Measurements from ENCODE around the gene ARSI.

DNA sequence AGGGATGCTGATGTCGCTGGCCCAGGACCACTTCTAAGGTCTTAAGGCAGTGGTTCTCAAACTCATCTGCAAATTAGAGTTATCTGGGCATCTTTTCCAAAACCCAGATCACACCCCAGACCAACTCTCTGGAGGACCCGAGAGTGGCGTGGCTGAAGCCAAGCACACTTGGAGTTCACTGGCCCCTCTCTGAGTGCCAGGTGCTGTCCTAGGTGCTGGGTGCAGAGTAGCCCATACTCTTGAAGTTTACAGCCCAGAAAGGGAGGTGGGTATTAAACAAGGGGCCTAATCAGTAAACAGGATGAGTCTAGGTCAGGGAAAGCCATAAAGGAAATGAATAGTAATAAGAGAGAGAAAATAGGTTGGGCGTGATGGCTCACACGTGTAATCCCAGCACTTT lies 30.8 kb downstream of the ARSI start:
- TF ChIP-seq, protein P1, sequence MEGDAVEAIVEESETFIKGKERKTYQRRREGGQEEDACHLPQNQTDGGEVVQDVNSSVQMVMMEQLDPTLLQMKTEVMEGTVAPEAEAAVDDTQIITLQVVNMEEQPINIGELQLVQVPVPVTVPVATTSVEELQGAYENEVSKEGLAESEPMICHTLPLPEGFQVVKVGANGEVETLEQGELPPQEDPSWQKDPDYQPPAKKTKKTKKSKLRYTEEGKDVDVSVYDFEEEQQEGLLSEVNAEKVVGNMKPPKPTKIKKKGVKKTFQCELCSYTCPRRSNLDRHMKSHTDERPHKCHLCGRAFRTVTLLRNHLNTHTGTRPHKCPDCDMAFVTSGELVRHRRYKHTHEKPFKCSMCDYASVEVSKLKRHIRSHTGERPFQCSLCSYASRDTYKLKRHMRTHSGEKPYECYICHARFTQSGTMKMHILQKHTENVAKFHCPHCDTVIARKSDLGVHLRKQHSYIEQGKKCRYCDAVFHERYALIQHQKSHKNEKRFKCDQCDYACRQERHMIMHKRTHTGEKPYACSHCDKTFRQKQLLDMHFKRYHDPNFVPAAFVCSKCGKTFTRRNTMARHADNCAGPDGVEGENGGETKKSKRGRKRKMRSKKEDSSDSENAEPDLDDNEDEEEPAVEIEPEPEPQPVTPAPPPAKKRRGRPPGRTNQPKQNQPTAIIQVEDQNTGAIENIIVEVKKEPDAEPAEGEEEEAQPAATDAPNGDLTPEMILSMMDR (conservative IDR thresholded peaks at IDR 0.05; ENCODE audit: low read depth, low read length), result no peak
- no peak for TF ChIP-seq POLR2A (IDR thresholded peaks at IDR 0.05; ENCODE audit: low read depth, low read length)
- no peak for TF ChIP-seq RAD21 (IDR thresholded peaks at IDR 0.05; ENCODE audit: low read length)
- no peak for TF ChIP-seq USF2 (IDR thresholded peaks at IDR 0.05; ENCODE audit: low read depth, low read length)
- no peak for TF ChIP-seq CHD1 (IDR thresholded peaks at IDR 0.05; ENCODE audit: low read depth, low read length)
